OCI-LY7 (cell line): ENCODE results near the gene KCNQ1. TPM values are rescaled to one million over a fixed set of nuclear protein-coding genes. Genes with fewer than 3 reads are reported as not detected.

Experiments used
- BruUV-seq: library from RNA; stranded (reverse); fragments of 400-500 nt; replicated peaks from 2 replicates; lab custom pipeline; 2021; lab: Mats Ljungman, UMichigan
- CTCF ChIA-PET: fragments of 300-600 bp; sonication (Branson Sonifier 250); formaldehyde crosslinking; loops from one replicate; lab custom pipeline; 2022; ENCODE audit warnings: antibody characterized with exemption; ENCODE audit not compliant: unreplicated experiment; lab: Charles Lee
- POLR2A ChIA-PET: fragments of 300-600 bp; sonication (Branson Sonifier 250); formaldehyde crosslinking; loops from one replicate; lab custom pipeline; 2022; ENCODE audit warnings: antibody characterized with exemption; lab: Charles Lee
- DNase-seq: peaks from one replicate; pipeline ENCODE4 v3.0.0-alpha.2; 2015; ENCODE audit warnings: low spot score
- H2AFZ ChIP-seq: fragments of 200-600 bp; sonication (generic), shearing (Covaris generic); 2 replicates; pipeline ENCODE4 v1.6.1; 2014; ENCODE audit warnings: mild to moderate bottlenecking, antibody characterized with exemption, low read length, moderate library complexity
- H3K27ac ChIP-seq: fragments of 200-600 bp; sonication (generic); 2 replicates; pipeline ENCODE4 v1.5.1; 2014; ENCODE audit warnings: mixed run types, low read depth, mild to moderate bottlenecking, moderate library complexity, low read length, inconsistent platforms; ENCODE audit not compliant: poor library complexity, severe bottlenecking
- H3K36me3 ChIP-seq: fragments of 200-600 bp; sonication (generic); 2 replicates; pipeline ENCODE4 v1.6.1; 2014; ENCODE audit warnings: mild to moderate bottlenecking, antibody characterized with exemption, low read length, moderate library complexity, mixed read lengths; ENCODE audit not compliant: insufficient read depth
- H3K4me1 ChIP-seq: fragments of 200-600 bp; sonication (generic); 2 replicates; pipeline ENCODE4 v1.5.1; 2014; ENCODE audit warnings: mild to moderate bottlenecking, low read length; ENCODE audit not compliant: insufficient read depth, poor library complexity, severe bottlenecking
- H3K4me2 ChIP-seq: fragments of 200-600 bp; sonication (generic); 2 replicates; pipeline ENCODE4 v1.6.1; 2014; ENCODE audit warnings: mild to moderate bottlenecking, low read length
- H3K4me3 ChIP-seq: fragments of 200-600 bp; sonication (generic); 2 replicates; pipeline ENCODE4 v1.5.1; 2014; ENCODE audit warnings: mild to moderate bottlenecking, low read depth, low read length; ENCODE audit not compliant: poor library complexity, severe bottlenecking
- H3K79me2 ChIP-seq: fragments of 200-600 bp; sonication (generic); 2 replicates; pipeline ENCODE4 v1.6.1; 2016; ENCODE audit warnings: low read depth, mild to moderate bottlenecking, low read length, moderate library complexity, mixed read lengths; ENCODE audit not compliant: insufficient read depth
- H3K9me2 ChIP-seq: fragments of 200-600 bp; sonication (generic); 2 replicates; pipeline ENCODE4 v1.6.1; 2016; ENCODE audit warnings: mild to moderate bottlenecking, low read length, mixed read lengths; ENCODE audit not compliant: insufficient read depth
- H3K9me3 ChIP-seq: fragments of 200-600 bp; sonication (generic); 2 replicates; pipeline ENCODE4 v1.6.1; 2014; ENCODE audit warnings: mild to moderate bottlenecking, mixed run types, low read length, mixed read lengths
- H4K20me1 ChIP-seq: fragments of 200-600 bp; sonication (generic); 2 replicates; pipeline ENCODE4 v1.6.1; 2014; ENCODE audit warnings: mild to moderate bottlenecking, antibody characterized with exemption, low read length, moderate library complexity, mixed read lengths; ENCODE audit not compliant: insufficient read depth
- CTCF ChIP-seq: fragments of 200-600 bp; sonication (generic); conservative IDR thresholded peaks from 2 replicates; pipeline ENCODE4 v1.5.1; 2014; ENCODE audit warnings: mild to moderate bottlenecking, antibody characterized with exemption, low read length, moderate library complexity, mixed read lengths
- EZH2phosphoT487 ChIP-seq: fragments of 200-600 bp; sonication (generic); IDR thresholded peaks from 2 replicates; pipeline ENCODE4 v1.6.1; 2018; ENCODE audit warnings: low read depth, borderline replicate concordance, mild to moderate bottlenecking, mixed run types, antibody characterized with exemption, low read length, moderate library complexity, mixed read lengths
- intact Hi-C: fragments of 100-400 bp; cut with micrococcal nuclease; formaldehyde crosslinking; loops from one replicate; pipeline ENCODE4 v1.10.0; 2022; ENCODE audit not compliant: unreplicated experiment
- total RNA-seq, 2 experiments: library from RNA; depleted of rRNA in 1 of 2; stranded (reverse); fragments of >200 nt in 1 of 2; shearing (Covaris generic) in 1 of 2; gene quantifications; 2 replicates each; pipeline ENCODE4 v1.2.3, GENCODE V29; 2014 to 2022

The KCNQ1 gene
- total RNA-seq, 2 experiments from 2014 or later, result 0.22 to 1.3 TPM

DNA sequence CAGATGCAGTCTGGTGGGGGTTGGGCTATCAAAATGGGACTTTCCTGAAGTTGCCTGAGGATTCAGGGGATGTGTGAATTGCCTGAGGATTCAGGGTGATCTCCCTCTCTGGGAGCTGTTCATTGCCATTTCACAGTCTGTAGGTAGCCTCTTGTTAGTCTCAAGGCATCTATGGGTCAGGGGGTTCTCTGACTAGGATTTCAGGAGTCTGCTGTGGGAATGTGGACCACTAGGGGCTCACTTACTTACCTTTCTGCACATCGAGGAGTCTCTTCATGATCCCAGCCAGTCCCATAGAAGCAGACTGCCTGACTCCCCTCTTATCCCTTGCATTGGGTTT, 200.9 kb downstream of the KCNQ1 start:
- H4K20me1 ChIP-seq, result no peaks in the 10 kb centered on the region
- no peaks in the 10 kb centered on the region for H3K4me1 ChIP-seq
- no peak overlapping the region for H3K27ac ChIP-seq
- peaks cover 44% of the 10 kb centered on the region for H3K9me3 ChIP-seq
- ChIA-PET POLR2A (no interaction called here), CTCF (no interaction called here)
- H3K79me2 ChIP-seq, result no peaks in the 10 kb centered on the region
- no peak overlapping the region for H2AFZ ChIP-seq
- no peaks in the 10 kb centered on the region for H3K36me3 ChIP-seq
- H3K4me3 ChIP-seq, result no peak overlapping the region
- BruUV-seq, result no TSS peak
- intact Hi-C loops, result no loop called here
- DNase-seq, result no peak
- H3K9me2 ChIP-seq, result no peaks in the 10 kb centered on the region
- TF ChIP-seq CTCF (no peak), EZH2phosphoT487 (no peak)
- no peak overlapping the region for H3K4me2 ChIP-seq

GRCh38 chr11:2647167-2647566, 202.4 kb downstream of the KCNQ1 start:
- ChIA-PET CTCF (no interaction called here), POLR2A (no interaction called here)
- Histone ChIP-seq H3K27ac (no peak overlapping the region), H3K36me3 (no peaks in the 10 kb centered on the region), H4K20me1 (no peaks in the 10 kb centered on the region), H2AFZ (no peak overlapping the region), H3K79me2 (no peaks in the 10 kb centered on the region), H3K9me2 (no peaks in the 10 kb centered on the region), H3K9me3 (peaks cover 47% of the 10 kb centered on the region), H3K4me3 (no peak overlapping the region), H3K4me1 (no peaks in the 10 kb centered on the region), H3K4me2 (no peak overlapping the region)
- BruUV-seq, result TSS peak; percentile 25
- intact Hi-C loops, result no loop called here
- TF ChIP-seq EZH2phosphoT487 (no peak), CTCF (no peak)
- DNase-seq, result no peak

- DNase-seq, result no peak
- no peaks in the 10 kb centered on the region for H3K36me3 ChIP-seq
- no peak overlapping the region for H2AFZ ChIP-seq
- H4K20me1 ChIP-seq, result no peaks in the 10 kb centered on the region
- POLR2A ChIA-PET, result no interaction called here
- no peak overlapping the region for H3K27ac ChIP-seq
- H3K4me3 ChIP-seq, result no peak overlapping the region
- H3K4me1 ChIP-seq, result no peaks in the 10 kb centered on the region
- TF ChIP-seq CTCF (no peak), EZH2phosphoT487 (no peak)
- no TSS peak for BruUV-seq
- H3K79me2 ChIP-seq, result no peaks in the 10 kb centered on the region
- H3K9me3 ChIP-seq, result peaks cover 43% of the 10 kb centered on the region
- no peak overlapping the region for H3K4me2 ChIP-seq
- CTCF ChIA-PET, result no interaction called here
- no peaks in the 10 kb centered on the region for H3K9me2 ChIP-seq
- intact Hi-C loops, result no loop called here
These were observed 203.1 kb downstream of the KCNQ1 start for GRCh38 chr11:2647953-2648352.
